ENCODE measurements around the gene MACROD2.

The MACROD2 gene

GRCh38 chr20:16027686-16028085 is 2032.4 kb downstream of the MACROD2 start:
- no peak for DNase-seq

DNA sequence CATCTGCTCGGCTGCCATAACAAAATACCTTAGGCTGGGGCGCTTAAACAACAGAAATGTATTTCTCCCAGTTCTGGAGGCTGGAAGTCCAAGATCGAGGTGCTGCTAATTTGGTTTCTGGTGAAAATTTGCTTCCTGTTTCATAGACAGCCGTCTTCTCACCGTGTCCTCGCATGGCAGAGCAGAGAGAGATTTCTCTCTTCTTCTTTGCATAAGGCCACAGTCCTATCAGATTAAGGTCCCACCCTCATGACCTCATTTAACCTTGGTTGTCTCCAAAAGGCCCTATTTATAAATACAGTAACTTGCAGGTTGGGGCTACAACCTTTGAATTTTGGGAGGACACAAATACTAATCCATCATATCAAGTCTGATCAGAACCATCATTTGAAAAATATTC is 2033.6 kb downstream of the MACROD2 start:
- no peak for DNase-seq

- DNase-seq = no peak
Measured at GRCh38 chr20:16030253-16030652, 2034.9 kb downstream of the MACROD2 start.

DNA sequence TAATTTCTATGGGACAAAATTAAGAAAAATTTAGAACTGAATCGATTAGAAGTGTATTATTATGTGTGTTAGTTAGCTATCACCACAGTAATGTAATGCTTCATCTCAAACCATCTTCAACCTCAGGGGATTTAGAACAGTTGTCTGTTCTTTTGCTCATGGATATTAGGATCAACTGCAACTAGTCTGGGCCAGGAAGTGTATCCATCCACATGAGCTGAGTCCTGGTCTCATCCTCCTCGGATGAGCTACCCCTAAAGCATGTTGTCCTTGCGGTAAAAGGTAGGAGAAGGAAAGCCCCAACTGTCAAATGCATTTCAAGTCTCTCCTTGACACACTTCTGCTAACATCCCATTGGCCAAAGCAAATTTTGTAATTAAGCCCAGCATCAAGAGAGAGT is 2040.3 kb downstream of the MACROD2 start:
- DNase-seq = no peak

DNA sequence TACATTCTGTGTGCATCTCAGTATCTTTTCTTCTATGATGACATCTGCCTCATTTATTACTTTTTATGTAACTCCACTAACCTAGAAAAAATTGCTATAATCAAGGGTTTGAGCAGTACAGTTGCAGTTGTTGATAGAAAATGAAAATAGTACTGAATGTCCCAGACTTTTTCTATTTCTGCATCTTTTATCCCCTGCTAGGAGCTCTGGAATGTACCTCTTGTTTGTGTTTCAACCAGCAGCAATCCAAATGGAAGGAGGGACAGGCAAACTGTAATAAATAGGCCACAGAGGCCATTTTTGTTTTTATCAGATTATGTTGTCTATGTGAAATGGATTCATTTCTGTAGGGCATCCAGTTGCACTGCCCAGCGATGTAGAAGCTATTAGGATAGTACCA is 2041.0 kb downstream of the MACROD2 start:
- DNase-seq = no peak

DNA sequence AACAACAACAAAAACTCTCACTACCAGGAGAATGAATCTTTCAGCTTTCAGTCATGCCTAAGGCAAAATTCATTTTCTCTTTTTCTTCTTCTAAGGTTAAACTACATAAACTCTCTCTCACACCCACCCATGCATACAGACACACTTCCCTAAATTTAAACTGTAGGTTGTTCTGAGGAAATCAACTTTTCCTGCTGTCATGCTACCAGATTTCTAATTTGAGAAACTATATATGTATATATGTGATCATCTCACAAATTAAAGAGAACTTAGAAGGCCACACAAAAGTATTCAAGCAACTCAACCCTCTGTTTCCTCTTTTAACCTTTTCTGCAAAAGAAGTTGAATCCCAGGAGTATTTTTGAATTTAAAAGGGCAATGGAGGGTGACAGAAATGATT is 2045.4 kb downstream of the MACROD2 start:
- no peak for DNase-seq

DNA sequence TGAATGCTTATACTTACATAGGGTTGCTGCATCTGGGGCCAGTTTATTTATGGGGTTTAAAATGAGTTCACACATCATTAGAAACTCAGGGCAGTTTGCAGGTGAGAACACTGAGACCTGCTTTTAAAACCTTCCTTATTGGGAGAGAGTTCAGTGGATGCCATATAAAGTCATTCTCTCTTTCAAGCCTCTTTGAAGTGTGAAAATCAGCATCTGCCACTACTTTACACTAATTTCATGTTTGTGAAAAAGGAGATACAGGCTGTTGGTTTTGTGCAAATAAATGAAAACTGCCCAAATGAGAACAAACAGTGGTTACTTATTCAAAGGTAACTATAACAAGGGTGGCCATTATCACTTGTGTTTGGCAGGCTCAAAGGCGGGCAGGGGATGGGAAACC is 2047.4 kb downstream of the MACROD2 start:
- no peak for DNase-seq

- DNase-seq = no peak
Measured at GRCh38 chr20:16043931-16044330, 2048.6 kb downstream of the MACROD2 start.

GRCh38 chr20:16048876-16049275 is 2053.6 kb downstream of the MACROD2 start:
- DNase-seq = no peak

GRCh38 chr20:16049529-16050093 is 2054.3 kb downstream of the MACROD2 start:
- DNase-seq = no peak

- no peak for DNase-seq
Measured at GRCh38 chr20:16050366-16050765, 2055.1 kb downstream of the MACROD2 start.

DNA sequence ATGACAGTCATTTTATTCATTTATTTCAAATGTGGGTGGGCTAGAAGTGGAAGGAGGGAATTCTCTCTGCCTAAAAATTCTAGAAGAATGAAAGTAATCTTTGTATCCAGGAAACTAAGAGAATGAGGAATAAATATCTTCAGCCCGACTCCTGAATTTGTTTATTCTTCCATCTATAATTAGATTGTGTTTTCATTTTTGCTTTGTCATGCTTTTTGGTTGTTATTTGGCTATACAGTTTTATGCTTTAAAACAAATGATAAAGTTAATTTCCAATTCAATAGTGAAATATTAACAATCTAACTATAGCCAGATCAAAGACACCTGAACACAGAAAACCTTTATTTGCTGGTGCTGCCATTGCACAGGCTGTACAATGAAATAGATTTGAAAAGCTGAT is 2056.7 kb downstream of the MACROD2 start:
- no peak for DNase-seq

DNA sequence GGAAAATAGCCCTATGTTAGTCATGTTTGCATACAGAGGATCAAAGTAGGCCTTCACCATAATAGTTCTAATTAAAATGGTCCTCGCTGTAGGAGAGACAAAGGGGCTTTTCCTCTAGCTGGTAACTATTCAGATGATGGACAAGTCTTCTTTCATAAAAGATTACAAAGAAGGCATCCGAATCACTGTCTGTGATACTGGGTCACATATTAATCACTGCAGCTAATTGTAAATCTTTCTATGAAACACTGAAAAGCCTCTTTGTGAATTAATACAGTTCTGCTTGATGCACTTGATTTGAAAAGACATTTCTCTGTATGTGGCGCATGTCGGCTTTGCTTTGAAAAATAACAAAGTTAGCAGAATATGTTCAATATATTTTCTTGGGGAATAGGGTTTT is 2057.1 kb downstream of the MACROD2 start:
- DNase-seq = no peak

DNA sequence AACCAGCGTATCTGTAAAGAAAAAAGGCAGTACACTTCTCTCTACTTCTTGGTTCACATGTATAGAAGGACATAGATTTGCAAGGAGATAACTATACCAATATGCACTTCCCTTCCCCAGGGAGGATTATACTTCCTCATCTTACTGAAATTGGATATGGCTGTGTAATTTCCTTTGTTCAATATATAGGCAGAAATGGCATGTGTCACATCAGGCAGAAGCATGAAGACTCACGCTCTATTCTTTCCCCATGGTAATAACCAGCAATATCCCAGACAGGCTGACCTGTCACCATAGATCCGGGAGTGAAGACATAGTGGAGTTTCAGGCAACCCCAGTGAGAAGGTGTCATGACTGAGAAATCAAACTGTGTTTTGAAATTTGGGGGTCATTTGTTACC is 2059.7 kb downstream of the MACROD2 start:
- no peak for DNase-seq

DNA sequence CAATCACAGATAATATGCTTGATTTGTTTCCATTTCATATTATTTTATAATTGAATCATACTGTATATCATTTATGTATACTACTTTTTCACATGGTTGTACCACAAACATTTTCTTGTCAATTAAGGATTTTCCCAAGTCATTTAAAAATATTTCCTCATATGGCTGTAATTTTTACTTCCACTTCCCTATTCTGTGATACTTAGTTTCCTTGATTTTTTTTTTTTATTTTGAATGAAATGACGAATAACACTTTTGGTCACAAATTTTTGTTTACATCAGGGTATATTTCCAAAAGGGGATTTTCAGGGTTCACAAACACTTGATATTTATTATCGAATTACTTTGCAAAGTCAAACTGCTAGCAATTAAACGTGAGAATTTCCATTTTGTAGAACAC is 2062.3 kb downstream of the MACROD2 start:
- no peak for DNase-seq

DNA sequence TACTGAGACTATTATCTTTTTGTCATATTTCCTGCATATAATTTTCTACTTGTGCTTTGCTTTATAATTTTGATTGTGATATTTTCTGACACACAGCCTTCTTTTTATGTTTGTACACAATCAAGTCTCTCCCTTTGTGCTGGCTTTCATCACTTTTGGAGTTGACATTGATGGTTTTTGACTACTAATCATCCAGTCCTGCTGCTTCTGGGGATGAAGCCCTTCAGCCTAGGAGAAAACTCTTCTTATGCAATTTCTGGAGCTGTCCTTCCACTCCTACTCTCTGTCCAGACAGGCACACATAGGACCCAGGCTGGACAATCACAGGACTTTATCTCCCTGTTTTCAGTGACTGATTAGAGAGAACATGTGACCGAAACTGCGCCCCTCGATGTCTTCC is 2063.0 kb downstream of the MACROD2 start:
- no peak for DNase-seq

GRCh38 chr20:16059841-16060240 is 2064.5 kb downstream of the MACROD2 start:
- DNase-seq = no peak

DNA sequence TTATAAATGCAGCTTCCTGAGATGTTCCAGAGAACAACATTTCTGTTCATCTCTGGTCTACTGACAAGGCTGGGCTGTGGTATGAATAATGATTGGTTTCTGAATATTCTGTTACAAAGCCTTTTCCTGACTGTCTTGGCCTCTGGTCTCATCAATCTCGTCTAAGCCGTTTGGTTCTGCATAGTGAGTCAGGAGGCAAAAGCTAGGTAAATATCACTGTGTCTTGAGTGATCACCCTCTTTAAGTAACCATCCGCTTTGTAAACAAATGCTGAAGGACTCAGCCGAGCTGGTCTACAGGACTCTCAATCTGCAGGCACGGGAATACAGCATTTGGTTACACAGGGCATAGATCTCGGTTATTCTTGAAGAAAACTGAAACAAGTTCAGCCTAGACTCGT is 2066.0 kb downstream of the MACROD2 start:
- DNase-seq = no peak

DNA sequence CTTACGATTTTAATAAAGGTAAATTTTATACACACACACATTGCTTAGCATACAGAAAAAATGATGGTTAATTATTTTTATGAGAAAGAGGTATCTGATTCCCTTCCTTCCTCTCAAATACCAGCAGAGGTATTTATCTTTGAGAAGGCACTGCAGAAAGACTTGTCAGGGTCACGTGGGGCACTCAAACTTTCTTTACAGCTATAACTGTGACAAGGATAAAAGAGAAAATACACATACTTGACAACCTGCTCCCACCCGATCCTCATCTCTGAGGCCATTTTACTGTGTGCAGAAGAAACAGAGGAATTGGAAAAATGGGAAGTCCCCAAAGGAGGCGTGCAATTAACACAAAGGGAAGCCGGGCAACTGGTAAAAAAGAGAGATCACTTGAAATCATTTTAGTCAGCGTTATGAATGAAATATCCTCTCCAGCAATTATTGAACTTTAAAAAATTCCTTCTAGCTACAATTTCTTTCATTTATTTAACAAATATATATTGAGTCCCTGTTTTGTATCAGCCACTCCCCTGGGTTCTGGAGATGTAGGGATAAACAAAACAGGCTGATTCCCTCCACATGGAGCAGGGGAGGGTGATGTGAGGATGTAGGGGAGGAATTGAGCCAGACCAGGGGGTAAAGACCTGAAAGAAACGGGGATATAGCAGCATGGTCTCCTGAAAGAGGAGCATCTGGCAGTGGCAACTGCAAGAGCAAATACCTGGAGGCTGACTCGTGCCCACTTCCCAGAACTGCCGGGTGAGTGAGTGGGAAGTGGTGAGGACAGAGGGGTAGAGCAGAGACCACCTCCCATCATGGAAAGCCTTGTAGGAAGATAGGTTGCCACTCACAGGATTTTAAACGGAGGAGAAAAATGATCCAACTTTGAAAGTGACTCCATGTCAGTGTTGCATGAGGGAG is 2067.6 kb downstream of the MACROD2 start:
- no peak for DNase-seq

GRCh38 chr20:16063881-16064280 is 2068.6 kb downstream of the MACROD2 start:
- no peak for DNase-seq

DNA sequence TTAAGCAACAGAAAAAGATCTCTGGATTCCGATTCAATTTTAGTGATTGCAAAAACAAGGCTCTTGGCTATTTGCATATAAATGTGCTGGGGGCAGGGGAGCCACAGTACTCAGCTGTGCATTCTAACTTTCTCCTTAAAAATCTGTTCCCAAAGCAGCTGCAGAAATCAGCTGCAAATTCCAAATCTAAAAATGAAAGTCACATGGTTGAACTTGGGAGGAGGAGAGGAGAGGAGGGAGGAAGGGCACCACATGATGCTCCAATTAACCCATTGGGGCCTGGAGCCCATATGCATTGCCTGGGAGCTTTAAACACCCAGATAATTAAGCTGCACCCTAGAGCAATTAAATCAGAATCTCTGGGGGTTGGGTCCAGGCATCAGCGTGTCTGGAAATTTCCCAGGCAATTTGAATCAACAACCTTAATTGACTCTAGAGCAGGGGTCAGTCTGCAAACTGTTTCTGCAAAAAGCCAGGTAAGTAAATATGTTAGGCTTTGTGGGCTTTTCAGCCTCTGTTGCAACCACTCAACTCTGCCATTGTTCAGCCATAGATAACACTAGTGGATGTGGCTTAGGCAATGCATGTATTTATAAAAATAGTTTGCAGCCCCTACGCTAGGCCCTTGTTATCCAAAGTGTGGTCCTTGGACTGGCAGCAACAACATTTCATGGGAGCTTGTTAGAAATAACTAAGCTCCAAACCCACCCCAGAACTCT is 2069.8 kb downstream of the MACROD2 start:
- DNase-seq = no peak

DNA sequence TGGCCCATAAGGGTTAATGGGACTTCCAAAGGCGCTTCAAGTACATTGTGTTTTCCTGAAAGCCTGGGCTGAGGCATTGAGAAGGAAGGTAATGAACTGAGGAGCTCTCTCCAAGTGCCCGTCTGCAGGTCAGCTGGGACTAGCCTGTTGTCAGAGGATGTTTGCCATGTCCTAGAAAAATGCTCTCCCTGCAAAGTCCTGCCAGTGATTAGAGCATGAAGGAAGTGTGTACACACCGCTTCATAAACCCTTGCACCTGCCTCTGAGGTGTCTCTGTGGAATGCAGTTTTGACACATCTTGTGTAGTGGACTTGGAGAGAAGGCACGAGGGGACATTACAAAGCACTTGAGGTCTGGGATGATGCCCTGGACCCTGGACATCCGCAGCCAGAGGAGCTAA is 2071.3 kb downstream of the MACROD2 start:
- DNase-seq = no peak

GRCh38 chr20:16069389-16070010 is 2074.2 kb downstream of the MACROD2 start:
- no peak for DNase-seq

- no peak for DNase-seq
Measured at GRCh38 chr20:16072220-16072619, 2076.9 kb downstream of the MACROD2 start.
